GM18508 (cell line): ENCODE results near the gene LHFPL3.
"Not testable (repeated sequence)": the region's sequence is repeated elsewhere in the genome, so short reads cannot be mapped to it uniquely, and the experiment has no call there.

Experiments
- ATAC-seq: cut with Tn5 transposase; IDR thresholded peaks from one replicate; pipeline ENCODE4 v1.9.1; 2021; ENCODE audit warnings: moderate number of reproducible peaks; ENCODE audit not compliant: insufficient read depth, unreplicated experiment

The LHFPL3 gene

DNA sequence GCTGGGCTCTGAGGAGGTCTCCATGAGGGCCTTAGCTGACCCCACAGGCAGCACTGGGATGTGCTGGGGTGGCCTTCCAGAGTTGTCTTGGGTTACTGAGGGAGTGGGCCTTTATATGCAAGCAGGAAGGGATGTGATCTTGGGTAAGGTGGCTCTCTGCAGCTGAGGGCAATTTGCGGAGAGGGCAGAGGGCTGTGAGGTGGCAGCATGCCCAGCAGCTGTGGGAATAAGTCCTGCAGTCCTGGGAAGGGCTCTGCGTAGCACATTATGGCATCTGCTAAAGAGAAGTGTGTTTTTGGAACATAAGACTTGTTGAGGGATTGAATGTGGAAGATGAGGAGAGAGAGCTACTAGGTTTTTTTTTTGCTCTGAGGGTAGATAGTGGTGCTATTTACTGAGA, 586.0 kb downstream of the LHFPL3 start:
- ATAC-seq: no peak

DNA sequence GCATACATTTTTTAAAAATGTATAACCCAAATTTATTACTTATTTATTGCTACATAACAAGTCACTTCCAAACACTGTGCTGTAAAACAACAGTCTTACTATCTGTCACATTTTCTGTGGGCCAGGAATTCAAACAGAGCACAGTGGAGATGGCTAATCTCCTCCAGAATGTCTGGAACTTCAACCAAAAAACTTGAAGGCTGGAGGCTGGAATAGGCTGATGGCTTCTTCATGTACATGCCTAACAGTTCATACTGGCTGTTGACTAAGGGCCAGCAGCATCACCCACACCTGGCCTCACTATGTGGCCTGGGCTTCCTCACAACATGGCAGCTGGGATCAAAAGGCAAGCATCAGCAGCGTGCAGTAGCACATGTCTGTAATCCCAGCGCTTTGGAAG, 593.2 kb downstream of the LHFPL3 start:
- ATAC-seq: no peak

DNA sequence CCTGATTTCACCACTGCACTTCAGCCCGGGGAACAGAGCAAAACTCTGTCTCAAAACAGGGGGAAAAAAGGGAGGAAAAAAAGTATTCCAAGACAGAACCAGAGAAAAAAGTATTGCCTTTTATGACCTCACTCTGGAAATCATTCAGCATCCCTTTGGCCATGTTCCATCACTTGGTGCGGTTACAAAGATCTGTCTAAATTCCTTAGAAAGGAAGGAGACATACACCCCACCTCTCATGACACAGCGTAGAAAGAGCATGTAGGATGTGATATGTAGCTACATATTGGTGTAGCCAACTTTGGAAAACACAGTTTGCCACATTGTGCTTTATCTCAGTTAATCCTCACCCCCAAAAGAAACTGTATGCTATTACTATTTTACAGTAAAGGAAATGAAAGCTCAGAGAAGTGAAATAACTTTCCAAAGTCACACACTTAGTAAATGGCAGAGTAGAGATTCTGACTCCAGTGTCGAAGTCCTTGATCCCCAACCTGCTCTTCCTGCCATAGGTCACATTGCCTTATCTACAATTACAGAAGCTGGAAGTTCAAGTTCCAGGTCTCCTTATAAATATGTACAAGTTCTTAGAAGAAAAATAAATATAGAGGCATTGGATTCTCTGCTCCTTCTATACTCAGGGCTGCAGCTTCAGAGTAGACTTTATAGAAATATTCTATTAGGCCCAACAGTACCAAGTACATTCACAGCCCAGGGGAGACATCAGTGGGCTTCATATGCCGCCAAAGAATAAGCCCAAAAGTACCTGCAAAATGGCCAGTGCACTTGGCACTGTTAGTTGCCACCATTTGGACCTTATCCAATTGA, 594.0 kb downstream of the LHFPL3 start:
- no peak for ATAC-seq

DNA sequence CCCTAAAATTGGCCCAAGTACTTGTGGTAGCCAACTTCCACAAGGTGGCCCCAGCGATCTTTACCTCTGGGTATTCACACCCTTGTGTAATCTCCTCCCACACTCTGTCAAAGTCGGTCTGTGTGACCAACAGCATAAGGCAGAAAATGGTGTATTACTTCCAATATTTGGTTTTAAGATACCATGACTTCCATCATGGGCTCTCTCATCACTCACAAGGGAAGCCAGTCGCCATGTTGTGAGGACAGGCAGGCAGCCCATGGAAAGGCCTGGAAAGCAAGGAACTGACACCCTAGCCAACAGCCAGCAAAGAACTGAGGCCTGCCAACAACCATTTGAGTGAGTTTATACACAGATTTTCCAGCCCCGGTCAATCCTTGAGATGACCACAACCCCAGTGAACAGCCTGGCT, 594.6 kb downstream of the LHFPL3 start:
- ATAC-seq: peak; percentile 84

DNA sequence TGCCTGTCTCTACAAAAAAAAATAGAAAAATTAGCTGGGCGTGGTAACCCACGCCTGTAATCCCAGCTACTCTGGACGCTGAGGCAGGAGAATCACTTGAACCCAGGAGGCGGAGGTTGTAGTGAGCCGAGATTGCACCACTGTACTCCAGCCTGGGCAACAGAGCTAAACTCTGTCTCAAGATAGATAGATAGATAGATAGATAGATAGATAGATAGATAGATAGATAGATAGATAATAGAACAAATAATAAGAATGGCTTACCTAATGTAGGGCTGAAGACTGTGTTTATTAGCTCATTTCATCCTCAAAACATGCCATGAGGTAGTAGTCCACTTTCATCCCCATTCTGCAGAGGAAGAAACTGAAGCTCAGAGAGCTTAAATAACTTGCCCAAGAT, 597.8 kb downstream of the LHFPL3 start:
- not testable (repeated sequence) for ATAC-seq

DNA sequence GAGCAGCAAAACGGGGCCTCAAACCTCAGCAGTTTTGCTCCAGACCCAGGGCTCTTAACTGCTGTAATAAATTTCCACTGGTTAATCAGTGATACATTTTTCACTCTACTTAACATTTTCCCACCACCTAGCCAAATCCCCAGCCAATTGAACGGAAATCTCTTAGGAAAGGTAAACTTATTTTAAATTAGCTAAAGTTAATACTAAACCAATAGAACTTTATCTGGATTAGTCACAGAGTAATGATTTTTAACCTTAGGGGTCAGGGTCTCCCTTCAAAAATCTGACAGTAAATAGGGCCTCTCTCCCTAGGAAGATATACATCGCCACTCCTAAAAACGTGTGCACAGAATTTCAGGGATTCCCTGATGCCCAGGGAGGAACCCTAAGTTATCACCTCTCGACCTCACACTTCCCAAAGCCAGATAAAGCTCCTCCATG, 598.2 kb downstream of the LHFPL3 start:
- no peak for ATAC-seq

DNA sequence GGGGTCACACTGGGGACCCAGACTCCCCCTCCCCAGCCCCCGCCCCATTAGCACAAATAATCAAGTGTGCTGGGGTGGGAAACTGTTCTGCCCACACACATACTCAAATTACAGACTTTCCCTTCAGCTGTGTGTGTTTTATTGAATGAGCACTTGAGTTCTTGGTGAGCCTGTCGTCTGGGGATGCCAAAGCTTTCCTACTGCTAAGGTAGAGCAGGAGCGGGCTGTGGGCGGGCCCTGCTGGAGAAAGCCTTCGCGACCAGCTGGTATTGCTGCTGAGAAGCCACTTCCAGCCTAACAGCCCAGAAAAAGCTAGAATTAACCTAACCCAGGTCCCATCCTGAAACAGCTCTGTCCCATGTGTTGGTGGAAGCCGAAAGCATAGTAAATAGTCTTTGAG, 598.7 kb downstream of the LHFPL3 start:
- no peak for ATAC-seq

DNA sequence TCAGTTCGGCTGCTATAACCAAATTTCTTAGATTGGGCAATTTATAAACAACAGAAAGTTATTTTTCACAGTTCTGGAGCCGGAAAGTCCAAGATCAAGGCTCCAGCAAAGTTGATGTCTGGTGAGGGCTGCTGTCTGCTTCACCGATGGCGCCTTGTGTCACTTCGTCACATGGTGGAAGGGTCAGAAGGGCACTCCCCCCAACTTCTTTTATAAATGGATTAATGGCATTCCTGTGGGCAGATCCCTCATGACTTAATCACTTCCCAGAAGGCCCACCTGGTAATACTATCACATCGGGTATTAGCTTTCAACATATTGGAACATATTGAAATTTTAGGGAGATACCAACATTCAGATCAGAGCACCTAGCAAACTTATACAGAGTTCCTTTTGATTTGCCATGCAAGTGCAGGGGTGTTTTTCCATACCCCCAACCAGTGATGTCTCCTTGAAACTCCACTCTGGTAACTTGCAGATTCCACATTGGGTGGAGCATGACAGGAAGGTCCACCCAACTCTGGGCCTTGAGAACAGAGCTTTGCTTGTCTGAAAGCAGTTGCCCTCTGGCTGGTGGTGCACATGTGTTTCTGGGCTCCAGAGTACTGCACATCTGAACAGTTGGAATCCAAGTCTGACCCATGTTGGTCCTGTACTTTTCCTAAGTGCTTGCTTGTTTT, 600.5 kb downstream of the LHFPL3 start:
- ATAC-seq: no peak

DNA sequence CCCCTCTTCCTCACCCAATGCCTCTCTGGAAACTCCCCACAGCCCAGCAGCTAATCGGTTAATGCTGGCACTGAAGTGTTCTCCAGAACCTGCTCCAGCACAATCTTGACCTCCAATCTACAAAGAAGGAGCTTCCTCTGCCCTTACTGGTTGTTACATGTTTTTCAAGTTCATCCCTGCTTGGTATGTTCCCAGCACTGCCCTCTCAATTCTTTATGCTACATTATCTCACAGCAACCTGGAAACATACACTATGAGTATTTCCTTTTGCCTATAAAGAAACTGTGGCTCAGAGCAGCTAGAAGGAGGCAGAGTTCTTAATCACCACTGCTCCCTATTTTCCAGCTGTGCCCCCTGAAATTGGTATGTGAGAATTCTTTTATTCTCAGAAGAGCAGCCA, 601.5 kb downstream of the LHFPL3 start:
- ATAC-seq: no peak

DNA sequence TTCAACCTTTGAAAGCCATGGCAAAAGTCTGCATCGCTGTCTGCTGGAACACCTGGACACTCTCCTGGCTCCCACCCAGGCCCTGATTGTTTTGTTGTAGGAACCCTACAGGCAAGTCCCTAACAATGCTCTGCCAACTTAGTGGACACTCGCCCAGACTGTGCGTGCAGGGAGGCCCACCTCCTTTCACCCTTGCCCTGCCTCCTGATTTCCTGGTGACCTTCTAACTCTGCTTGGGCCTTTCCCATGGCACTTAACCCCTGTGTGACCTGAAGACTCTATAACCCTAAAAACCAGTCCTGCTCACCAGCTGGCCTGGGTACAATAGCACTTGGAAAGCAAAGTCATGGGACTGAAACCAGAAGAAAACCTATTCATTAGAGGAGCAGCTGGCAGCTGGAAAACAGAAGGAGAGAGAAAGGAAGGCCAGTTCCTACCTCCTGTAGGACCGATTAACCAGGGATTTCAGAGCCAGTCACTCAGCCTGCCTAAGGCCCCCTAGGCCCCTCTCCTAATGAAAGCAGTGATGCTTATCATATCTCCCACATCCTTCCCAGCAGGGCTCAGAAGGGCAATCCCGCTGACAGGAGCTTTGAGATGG, 602.9 kb downstream of the LHFPL3 start:
- no peak for ATAC-seq

DNA sequence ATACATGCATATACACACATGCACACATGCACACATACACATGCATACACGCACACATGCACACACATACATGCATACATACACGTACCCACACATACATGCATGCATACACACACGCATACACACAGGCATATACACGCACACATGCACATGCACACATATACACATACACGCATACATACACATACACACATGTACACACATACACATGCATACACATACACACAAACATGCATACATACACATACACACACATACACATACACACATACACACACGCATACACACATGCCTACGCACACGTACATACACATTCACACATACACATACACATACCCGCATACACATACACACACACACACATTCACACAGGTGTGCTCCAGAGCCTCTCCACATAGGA, 604.6 kb downstream of the LHFPL3 start:
- no peak for ATAC-seq

DNA sequence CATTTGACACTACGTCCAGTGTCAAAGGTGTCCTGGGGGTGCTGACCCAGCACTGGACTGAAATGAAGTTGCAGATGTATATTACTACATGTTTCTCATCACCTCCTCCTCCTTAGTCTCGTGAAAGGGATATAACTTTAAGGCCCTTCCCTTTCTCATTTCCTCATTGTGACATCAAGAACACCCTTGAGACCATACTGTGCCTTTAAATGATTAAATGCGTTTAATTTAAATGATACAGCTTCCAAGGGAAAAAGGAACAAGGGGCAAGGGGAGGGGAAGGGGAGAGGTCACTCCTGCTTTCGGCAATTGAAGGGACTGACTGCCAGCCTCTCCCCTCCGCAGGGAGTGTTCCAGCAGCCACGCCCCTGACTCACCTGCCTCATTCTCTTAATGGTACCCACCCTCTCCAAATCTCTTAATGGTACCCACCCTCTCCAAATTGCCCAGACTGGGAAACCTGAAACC, 605.2 kb downstream of the LHFPL3 start:
- ATAC-seq: no peak

DNA sequence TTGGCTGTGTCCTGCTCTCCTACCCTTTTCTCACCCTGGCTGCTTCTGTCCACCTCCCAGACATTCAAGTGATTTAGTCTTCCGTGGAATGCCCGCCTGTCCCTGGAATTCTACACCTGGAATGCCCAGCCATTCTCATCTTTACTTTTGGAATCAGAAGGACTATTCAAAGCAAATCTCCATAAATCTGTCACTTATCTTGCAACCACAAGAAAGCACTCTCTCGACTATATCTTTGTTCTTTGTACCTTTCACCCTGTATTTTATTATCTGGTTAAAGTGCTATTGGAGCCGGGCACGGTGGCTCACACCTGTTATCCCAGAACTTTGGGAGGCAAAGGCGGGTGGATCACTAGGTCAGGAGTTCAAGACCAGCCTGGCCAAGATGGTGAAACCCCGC, 606.3 kb downstream of the LHFPL3 start:
- ATAC-seq: no peak

DNA sequence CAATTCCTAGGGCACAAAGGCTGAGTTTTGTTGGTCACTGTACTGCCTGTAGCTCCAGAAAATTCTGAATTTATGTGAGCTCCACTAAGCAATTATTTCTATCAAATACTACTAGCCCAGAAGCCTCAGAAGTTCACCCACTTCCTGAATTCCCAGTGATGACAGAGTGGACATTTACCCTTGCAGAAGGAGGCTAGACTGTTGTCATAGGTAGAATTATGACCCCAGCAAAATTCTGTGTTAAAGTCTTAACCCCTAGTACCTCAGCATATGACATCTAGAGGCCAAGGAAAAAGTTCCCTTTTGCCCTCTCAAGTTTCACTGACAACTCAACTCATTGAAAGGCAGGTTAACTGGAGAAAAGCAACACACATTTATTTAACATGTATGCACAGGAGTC, 606.9 kb downstream of the LHFPL3 start:
- ATAC-seq: no peak

DNA sequence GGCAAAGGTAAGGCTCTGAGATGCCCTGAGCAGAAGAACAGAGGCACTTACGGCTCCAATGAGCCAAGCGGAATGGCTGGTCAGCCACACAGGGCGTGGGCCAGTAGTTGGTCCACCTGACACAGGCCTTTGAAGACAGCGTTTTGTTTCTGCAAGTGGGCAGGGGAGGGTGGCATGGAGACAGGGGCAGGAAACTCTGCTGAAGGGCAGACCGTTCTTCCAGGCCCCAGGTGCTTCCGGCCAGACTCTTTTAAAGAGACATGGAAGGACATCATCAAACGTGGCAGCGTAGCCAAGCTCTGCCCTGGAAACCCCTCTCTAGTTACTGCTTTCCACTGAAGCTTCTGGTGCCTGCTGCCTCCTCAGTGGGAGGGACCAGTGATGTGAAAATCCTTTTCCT, 608.1 kb downstream of the LHFPL3 start:
- ATAC-seq: no peak

DNA sequence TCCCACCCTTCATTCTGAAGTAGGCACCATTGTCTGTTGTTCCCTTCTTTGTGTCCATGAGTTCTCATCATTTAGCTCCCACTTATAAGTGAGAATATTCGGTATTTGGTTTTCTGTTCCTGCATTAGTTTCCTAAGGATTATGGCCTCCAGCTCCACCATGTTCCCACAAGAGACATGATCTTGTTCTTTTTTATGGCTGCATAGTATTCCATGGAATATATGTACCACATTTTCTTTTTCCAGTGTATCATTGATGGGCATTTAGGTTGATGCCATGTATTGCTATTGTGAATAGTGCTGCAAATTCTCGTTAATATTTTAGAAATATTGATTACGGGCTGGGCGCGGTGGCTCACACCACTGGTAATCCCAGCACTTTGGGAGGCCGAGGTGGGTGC, 609.1 kb downstream of the LHFPL3 start:
- ATAC-seq: not testable (repeated sequence)

DNA sequence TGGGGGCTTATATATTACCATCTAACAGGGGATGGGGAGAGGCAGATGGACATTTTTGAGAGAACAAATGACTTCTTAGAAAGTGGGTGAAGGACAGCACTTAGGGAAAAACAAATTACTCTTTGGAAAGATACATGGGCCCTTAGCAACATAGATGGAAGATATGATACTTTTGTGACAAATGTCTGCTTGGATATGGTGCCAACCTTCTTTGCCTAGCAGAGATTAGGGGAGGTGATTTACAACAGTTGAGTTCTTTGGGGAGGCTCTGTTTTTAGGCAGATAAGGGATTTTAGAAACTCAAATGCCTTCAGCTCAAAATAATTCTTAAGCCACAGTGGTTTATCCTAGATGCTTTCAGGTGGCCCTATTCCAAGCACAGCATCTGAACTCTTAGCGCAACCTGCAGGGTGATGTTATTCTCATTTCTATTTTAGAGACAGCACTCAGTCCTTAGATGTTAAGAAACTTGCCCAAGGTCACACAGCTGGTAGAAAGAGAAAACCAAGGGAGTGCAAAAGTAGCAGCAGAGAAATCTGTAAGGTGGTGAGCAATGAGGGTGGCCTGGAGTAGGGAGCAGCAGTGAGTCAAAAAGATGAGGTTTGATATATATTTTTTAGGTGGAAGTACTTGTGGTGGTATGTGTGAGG, 610.5 kb downstream of the LHFPL3 start:
- ATAC-seq: no peak

DNA sequence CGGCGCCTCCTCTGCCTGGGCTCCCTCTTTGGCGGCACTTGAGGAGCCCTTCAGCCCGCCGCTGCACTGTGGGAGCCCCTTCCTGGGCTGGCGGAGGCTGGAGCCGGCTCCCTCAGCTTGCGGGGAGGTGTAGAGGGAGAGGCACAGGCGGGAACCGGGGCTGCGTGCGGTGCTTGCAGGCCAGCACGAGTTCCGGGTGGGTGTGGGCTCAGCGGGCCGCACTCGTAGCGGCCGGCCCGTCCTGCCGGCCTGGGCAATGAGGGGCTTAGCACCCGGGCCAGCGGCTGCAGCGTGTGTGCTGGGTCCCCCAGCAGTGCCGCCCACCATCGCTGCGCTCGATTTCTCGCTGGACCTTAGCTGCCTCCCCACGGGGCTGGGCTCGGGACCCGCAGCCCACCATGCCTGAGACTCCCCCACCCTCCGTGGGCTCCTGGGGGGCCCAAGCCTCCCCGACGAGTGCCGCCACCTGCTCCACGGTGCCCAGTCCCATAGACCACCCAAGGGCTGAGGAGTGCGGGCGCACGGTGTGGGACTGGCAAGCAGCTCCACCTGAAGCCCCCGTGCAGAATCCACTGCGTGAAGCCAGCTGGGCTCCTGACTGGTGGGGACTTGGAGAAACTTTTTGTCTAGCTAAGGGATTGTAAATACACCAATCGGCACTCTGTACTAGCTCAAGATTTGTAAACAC, 611.8 kb downstream of the LHFPL3 start:
- ATAC-seq: no peak

DNA sequence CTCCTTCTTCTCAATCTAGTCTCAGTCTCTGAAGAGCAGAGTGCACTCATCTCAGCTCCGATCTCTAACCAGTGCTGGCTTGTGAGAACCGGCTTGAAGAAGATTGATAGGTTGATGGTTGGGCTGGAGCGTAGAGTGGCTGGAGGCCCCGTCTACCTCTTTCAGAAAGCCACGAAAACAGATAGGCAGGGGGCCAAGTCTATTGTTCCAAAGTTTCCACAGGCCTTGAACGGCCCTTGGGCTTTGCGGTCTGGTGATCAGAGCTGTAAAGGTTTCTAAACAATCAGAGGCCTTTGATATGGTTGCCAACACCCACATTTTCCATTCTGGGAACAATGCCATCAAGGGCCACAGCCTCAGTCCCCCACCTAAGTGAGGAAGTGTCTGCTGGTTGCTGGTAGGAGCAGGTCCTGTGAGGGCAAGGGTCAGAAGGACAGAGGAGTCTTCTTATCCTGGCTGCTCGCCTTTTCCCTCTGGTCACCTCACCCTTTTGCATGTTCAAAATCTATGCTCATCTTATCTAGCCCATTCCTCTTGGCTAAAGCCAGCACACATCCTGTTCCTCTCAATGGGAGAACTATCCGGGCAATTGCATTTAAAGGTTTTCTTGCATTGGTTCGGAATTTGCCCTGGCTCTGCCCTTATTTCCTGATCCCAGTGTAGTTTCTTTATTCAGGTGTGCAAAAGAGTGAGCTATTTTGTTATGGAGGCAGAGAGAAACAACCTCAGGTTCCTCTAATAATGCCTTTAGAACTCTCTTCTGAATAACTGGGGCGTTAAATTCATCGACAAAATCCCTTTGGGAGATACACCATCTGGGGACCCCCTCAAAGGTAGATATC, 615.3 kb downstream of the LHFPL3 start:
- ATAC-seq: peak; percentile 36
